ENCODE data around the gene ARL10.
"Not testable (repeated sequence)": the region's sequence is repeated elsewhere in the genome, so short reads cannot be mapped to it uniquely, and the experiment has no call there.

ARL10 gene

DNA sequence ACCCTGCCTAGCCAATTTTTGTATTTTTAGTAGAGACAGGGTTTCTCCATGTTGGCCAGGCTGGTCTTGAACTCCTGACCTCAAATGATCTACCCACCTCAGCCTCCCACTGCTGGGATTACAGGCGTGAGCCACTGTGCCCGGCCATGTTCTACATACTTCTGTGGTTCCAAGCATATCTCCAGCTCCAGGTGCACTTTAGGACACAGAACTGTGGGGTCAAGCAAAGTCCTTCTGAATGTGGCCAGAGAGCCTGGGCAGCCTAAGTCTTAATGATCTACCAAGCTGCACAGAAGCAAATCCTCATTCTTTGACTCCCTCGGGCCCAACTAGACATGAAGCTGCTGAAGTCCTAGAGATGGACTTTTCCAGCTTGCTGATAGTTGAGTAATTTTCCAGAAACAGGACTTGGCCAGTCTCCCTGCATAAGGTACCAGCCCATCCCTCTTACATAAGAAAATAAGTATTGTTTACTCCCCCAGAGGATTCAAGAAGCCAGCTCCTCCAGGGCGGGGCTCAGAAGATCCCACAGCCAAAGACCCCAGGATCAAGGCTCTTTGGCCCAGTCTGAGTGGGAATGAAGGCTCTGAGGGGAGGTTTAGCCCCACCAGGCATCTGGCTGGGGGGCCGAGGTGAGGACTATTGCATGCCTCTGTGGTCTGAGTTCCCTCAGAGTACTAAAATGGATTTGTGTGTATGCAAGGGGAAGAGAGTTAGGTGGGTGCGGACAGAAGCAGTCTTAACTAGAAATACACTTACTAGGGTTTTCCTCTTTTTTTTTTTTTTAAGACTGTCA lies 42.4 kb downstream of the ARL10 start:
- ChIA-PET POLR2A (ENCODE audit: low non-redundant PET) (no interaction called here), CTCF (interaction anchor here (0.7 to 1.8 kb wide), 3 partner anchors 41 to 226 kb away, joined by 4 to 9 read pairs (median 4); partner anchors contain the start of gene FAF2)
- TF ChIP-seq, protein P1, sequence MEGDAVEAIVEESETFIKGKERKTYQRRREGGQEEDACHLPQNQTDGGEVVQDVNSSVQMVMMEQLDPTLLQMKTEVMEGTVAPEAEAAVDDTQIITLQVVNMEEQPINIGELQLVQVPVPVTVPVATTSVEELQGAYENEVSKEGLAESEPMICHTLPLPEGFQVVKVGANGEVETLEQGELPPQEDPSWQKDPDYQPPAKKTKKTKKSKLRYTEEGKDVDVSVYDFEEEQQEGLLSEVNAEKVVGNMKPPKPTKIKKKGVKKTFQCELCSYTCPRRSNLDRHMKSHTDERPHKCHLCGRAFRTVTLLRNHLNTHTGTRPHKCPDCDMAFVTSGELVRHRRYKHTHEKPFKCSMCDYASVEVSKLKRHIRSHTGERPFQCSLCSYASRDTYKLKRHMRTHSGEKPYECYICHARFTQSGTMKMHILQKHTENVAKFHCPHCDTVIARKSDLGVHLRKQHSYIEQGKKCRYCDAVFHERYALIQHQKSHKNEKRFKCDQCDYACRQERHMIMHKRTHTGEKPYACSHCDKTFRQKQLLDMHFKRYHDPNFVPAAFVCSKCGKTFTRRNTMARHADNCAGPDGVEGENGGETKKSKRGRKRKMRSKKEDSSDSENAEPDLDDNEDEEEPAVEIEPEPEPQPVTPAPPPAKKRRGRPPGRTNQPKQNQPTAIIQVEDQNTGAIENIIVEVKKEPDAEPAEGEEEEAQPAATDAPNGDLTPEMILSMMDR (conservative IDR thresholded peaks at IDR 0.05; ENCODE audit: low read depth): no peak
- DNase-seq (ENCODE audit: low spot score): no peak
- H3K27ac ChIP-seq: peak overlapping the region; percentile 99

DNA sequence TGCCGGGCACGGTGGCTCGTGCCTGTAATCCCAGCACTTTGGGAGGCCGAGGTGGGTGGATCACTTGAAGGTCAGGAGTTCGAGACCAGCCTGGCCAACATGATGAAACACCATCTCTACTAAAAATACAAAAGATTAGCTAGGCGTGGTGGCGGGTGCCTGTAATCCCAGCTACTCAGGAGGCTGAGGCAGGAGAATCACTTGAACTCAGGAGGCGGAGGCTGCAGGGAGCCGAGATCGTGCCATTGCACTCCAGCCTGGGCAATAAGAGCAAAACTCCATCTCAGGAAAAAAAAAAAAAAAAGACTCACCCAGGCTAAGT lies 42.9 kb downstream of the ARL10 start:
- DNase-seq (ENCODE audit: low spot score); POLR2A ChIA-PET (ENCODE audit: low non-redundant PET): not testable (repeated sequence)
- CTCF ChIA-PET: interaction anchor here (1.1 to 1.8 kb wide), 2 partner anchors 40 to 135 kb away, joined by 4 to 9 read pairs; partner anchors contain the start of gene FAF2
- H3K27ac ChIP-seq: peak overlapping the region; percentile 99

DNA sequence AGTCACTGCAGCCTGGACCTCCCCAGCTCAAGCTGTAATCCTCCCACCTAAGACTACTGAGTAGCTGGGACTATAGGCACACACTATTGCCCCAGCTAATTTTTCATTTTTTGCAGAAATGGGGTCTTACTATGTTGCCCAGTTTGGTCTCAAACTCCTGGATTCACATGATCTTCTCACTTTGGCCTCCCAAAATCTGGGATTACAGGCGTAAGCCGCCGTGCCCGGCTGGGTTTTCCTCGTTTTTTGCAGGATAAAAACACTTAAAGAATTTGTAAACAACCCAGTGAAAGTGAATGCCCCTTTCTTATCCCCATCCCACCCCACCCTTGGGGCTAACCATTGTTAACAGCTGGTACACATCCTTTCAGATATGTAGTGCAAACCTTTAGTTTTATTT lies 43.3 kb downstream of the ARL10 start:
- ChIA-PET POLR2A (ENCODE audit: low non-redundant PET) (interaction anchor here (0.6 kb wide), 1 partner anchor 141 kb away, joined by 3 read pairs; the partner anchor contains the start of gene CDHR2), CTCF (interaction anchor here (1.8 kb wide), 1 partner anchor 40 kb away, joined by 9 read pairs; the partner anchor contains the start of gene FAF2)
- no peak for DNase-seq (ENCODE audit: low spot score)
- peak overlapping the region; percentile 99 for H3K27ac ChIP-seq
- TF ChIP-seq, protein P1 (conservative IDR thresholded peaks at IDR 0.05; ENCODE audit: low read depth): no peak

DNA sequence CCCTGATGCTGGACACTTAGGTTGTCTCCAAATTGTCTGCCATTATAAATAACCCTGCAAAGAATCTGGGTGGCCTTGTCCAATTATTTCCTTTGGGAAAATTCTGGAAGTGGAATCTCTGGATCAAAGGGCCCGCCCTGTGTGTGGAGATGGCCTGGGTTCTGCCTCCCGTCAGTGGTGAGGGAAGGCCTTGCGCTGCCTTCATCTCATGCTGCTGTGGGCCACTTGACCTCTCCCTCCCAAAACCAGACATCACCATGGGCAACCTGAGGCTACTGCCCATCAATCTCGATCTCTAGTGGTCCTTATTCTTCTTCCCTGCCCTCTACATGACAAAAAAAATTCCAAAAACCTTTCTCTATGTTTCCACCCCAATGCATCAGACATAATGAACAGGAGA lies 44.5 kb downstream of the ARL10 start:
- H3K27ac ChIP-seq: peak overlapping the region; percentile 99
- CTCF ChIA-PET: interaction anchor here (0.6 to 0.7 kb wide), 5 partner anchors 7 to 238 kb away, joined by 3 to 5 read pairs (median 3); partner anchors contain the start of genes HIGD2A, NOP16 and TSPAN17
- TF ChIP-seq, protein P1 (conservative IDR thresholded peaks at IDR 0.05; ENCODE audit: low read depth): no peak
- POLR2A ChIA-PET (ENCODE audit: low non-redundant PET): no interaction called here
- DNase-seq (ENCODE audit: low spot score): no peak

DNA sequence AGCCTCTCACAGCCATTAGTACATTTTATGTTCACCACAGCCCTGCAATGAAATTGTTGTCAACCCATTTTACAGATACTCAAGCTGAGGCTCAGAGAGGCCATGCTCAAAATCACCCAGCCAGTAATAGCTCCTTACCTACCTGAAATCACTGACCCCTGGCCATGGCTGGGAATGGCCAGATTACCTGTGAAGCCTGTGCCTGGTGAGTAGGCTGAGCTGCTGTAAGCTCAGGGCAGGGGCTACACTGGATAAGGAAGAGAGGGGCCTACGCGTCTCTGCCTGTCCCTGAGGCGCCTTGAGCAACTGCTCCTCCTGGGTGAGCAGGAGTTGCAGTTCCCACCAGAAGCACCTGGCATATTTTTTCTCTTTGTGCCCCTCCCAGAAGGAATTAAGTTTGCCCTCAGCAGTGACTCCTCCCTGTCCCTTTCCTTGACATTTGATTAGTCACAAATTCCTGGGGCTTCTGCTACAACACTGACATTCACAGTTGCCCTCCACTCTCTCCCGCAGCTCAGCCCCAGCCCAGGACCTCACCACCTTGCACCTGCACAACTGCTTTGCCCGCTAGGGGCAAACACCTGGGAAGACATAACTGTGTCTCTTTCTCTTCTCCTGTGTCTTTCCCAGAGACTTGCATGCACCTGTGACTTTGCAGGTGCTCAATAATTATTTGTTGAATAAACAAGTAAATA lies 45.3 kb downstream of the ARL10 start:
- ChIA-PET CTCF (interaction anchor here (0.6 to 0.9 kb wide), 7 partner anchors 10 to 243 kb away, joined by 3 to 6 read pairs (median 3); partner anchors contain the start of genes HIGD2A, NOP16 and TSPAN17), POLR2A (ENCODE audit: low non-redundant PET) (interaction anchor here (0.6 kb wide), 1 partner anchor 127 kb away, joined by 3 read pairs; no protein-coding TSS in a partner anchor)
- peak; percentile 68 for DNase-seq (ENCODE audit: low spot score)
- H3K27ac ChIP-seq: peak overlapping the region; percentile 99
- TF ChIP-seq, protein P1 (conservative IDR thresholded peaks at IDR 0.05; ENCODE audit: low read depth): no peak; the same call in 1 of the 2 replicates

DNA sequence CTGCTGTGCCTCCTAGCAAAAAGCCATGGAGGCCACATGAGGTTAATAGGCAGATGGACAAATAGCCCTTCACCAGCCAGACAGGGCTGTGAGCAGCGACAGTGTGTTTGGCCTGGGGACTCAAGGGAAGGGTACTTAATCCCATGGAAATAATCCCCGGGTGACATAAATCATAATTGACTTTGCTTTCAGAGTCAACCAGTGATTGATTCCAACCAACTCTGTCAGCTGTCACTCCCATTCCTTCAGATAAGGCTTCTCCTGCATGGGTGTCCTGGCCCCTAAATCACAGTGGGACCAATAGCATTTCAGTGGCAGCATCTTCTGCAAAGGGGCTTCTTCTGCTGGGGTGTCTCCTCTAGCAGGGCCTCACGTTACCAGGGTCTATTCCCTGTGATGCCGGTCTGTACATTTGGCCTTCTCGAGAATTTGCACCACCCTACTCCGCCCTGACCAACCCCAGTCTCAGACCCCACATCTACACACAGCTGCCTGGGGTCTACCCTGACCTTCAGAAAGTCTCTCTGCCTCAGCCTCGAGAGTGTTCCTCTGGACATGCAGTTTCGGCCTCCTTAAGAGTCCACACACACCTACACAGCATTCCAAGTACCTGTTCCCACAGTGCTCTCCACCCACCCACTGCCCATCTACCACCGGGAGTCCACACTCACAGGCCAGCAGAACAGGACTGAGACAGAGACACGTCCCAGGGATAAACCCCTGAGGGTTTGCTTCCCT lies 47.4 kb downstream of the ARL10 start:
- CTCF ChIA-PET: interaction anchor here (0.9 to 1.6 kb wide), 2 partner anchors 35 to 879 kb away, joined by 5 to 8 read pairs; partner anchors contain the start of gene FAF2
- POLR2A ChIA-PET (ENCODE audit: low non-redundant PET): interaction anchor here (0.7 to 1.4 kb wide), 2 partner anchors 12 to 129 kb away, joined by 3 read pairs; no protein-coding TSS in a partner anchor
- TF ChIP-seq, protein P1 (conservative IDR thresholded peaks at IDR 0.05; ENCODE audit: low read depth): no peak
- peak overlapping the region; percentile 99 for H3K27ac ChIP-seq
- DNase-seq (ENCODE audit: low spot score): no peak
